ENCODE results near the gene USP48.

DNA sequence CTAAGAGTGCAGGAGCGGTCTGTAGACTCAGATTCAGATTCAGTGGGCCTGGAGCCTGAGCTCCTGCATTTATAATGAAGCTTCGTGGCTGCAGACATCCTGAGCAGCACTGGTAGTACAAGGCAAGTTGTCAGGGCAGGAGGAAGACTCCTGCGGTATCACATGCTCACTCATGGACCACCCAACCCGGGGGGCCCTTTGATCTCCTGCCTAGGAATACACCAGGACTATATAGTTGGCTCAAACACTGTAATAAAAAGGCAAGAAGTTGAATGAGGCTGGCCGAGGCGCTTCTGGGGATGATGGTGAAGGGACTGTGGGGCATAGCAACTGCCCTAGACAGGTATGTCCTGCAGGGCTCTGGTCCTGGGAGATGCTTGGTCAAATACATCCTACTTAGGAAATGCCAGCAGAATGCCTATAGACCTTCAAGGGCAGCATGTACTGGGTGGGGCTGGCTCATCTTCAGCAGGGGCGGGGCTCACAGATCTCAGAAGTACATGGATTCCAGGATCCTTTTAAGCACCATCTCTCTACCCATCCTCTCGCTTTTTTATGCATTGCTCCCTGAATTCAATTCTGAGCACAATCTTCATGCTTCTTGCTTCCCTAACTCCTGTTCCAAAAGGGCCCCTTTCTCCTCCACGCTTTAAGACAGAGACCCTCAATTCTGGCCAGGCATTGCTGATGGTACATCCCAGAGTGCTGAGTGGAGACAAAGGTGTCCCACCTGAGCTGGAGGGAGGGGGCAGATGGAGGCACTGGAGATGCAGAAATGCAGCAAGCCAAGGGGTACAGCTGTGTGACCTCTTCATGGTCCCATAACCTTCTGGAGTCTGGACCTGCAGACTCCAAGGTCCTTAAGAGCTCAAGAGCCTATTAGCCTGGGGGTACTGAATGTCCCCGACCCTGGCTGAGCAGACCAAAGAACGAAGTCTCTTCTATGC, 111.7 kb downstream of the USP48 start:
- TF ChIP-seq, protein P1, sequence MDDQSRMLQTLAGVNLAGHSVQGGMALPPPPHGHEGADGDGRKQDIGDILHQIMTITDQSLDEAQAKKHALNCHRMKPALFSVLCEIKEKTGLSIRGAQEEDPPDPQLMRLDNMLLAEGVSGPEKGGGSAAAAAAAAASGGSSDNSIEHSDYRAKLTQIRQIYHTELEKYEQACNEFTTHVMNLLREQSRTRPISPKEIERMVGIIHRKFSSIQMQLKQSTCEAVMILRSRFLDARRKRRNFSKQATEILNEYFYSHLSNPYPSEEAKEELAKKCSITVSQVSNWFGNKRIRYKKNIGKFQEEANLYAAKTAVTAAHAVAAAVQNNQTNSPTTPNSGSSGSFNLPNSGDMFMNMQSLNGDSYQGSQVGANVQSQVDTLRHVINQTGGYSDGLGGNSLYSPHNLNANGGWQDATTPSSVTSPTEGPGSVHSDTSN (CRISPR knock-in tag; IDR thresholded peaks at IDR 0.05): no peak
- TF ChIP-seq, protein P2, sequence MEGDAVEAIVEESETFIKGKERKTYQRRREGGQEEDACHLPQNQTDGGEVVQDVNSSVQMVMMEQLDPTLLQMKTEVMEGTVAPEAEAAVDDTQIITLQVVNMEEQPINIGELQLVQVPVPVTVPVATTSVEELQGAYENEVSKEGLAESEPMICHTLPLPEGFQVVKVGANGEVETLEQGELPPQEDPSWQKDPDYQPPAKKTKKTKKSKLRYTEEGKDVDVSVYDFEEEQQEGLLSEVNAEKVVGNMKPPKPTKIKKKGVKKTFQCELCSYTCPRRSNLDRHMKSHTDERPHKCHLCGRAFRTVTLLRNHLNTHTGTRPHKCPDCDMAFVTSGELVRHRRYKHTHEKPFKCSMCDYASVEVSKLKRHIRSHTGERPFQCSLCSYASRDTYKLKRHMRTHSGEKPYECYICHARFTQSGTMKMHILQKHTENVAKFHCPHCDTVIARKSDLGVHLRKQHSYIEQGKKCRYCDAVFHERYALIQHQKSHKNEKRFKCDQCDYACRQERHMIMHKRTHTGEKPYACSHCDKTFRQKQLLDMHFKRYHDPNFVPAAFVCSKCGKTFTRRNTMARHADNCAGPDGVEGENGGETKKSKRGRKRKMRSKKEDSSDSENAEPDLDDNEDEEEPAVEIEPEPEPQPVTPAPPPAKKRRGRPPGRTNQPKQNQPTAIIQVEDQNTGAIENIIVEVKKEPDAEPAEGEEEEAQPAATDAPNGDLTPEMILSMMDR (tag by site-specific recombination; IDR thresholded peaks at IDR 0.05): no peak
- TF ChIP-seq SETDB1 (IDR thresholded peaks at IDR 0.05; ENCODE audit: insufficient read length, low read length) (no peak), WT1 (tag by site-specific recombination; IDR thresholded peaks at IDR 0.05) (no peak), ZNF354C (tag by site-specific recombination; IDR thresholded peaks at IDR 0.05; ENCODE audit: borderline replicate concordance, low read depth) (no peak), ZNF510 (tag by site-specific recombination; IDR thresholded peaks at IDR 0.05; ENCODE audit: insufficient replicate concordance) (no peak), RBAK (tag by site-specific recombination; IDR thresholded peaks at IDR 0.05) (no peak), YY1 (tag by site-specific recombination; IDR thresholded peaks at IDR 0.05) (no peak), ZNF341 (tag by site-specific recombination; IDR thresholded peaks at IDR 0.05; ENCODE audit: low read depth) (no peak), ZNF211 (tag by site-specific recombination; IDR thresholded peaks at IDR 0.05; ENCODE audit: low read depth) (no peak), ZNF76 (tag by site-specific recombination; IDR thresholded peaks at IDR 0.05; ENCODE audit: borderline replicate concordance, low read depth) (no peak), ZNF830 (tag by site-specific recombination; IDR thresholded peaks at IDR 0.05; ENCODE audit: low read depth) (no peak), MZF1 (tag by site-specific recombination; IDR thresholded peaks at IDR 0.05; ENCODE audit: borderline replicate concordance) (no peak)
